GM23338 (cell line): ENCODE data around the gene PLAC8L1.

Source experiments
- CREB1 ChIP-seq: fragments of 250-450 bp; sonication (Bioruptor Pico); IDR thresholded peaks from 2 replicates; pipeline ENCODE4 v1.5.0; 2020; ENCODE audit warnings: low read depth, mild to moderate bottlenecking, moderate library complexity
- EZH2 ChIP-seq: fragments of 200-600 bp; sonication (generic); IDR thresholded peaks from one replicate; pipeline ENCODE4 v1.8.0; 2017; ENCODE audit warnings: antibody characterized with exemption, mild to moderate bottlenecking, low read depth; ENCODE audit not compliant: unreplicated experiment
- EZH2phosphoT487 ChIP-seq: fragments of 200-600 bp; sonication (generic); IDR thresholded peaks from one replicate; pipeline ENCODE4 v1.8.1; 2018; ENCODE audit warnings: antibody characterized with exemption; ENCODE audit not compliant: unreplicated experiment
- POLR2AphosphoS5 ChIP-seq: IDR thresholded peaks from 2 replicates; pipeline ENCODE4 v1.6.1; 2016; ENCODE audit warnings: antibody characterized with exemption, low read depth
- TF ChIP-seq, protein P1 (sequence below), 2 experiments: fragments of 200-600 bp in 1 of 2; sonication (generic) in 1 of 2; conservative IDR thresholded peaks; 2 replicates each; pipeline versions ENCODE4 v1.5.1 to v1.6.1; 2016 to 2017; ENCODE audit warnings: antibody characterized with exemption in 2 of 2, low read depth in 2 of 2, mild to moderate bottlenecking in 2 of 2, moderate library complexity in 1 of 2

DNA sequence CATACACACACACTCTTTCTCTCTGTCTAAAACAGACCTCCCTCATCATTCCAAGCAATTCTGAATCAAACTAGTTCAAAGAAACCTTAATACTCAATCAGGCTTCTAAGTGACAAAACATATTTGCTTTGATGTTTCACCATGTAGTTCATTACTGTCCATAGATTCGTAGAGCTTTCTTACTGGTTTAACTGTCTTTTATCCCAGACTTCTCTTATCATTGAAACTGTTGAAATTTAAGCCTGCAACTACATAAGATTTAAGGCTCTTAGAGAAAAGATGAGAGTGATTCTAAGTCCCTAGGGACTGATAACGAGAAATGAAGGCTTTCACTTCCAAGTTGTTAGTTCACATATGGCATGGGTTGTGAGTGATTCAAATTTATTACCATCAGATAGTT, 11.0 kb upstream of the PLAC8L1 start:
- TF ChIP-seq, protein P1, sequence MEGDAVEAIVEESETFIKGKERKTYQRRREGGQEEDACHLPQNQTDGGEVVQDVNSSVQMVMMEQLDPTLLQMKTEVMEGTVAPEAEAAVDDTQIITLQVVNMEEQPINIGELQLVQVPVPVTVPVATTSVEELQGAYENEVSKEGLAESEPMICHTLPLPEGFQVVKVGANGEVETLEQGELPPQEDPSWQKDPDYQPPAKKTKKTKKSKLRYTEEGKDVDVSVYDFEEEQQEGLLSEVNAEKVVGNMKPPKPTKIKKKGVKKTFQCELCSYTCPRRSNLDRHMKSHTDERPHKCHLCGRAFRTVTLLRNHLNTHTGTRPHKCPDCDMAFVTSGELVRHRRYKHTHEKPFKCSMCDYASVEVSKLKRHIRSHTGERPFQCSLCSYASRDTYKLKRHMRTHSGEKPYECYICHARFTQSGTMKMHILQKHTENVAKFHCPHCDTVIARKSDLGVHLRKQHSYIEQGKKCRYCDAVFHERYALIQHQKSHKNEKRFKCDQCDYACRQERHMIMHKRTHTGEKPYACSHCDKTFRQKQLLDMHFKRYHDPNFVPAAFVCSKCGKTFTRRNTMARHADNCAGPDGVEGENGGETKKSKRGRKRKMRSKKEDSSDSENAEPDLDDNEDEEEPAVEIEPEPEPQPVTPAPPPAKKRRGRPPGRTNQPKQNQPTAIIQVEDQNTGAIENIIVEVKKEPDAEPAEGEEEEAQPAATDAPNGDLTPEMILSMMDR (conservative IDR thresholded peaks at IDR 0.05; ENCODE audit: low read depth in 2 of 2) = no peak
- no peak for TF ChIP-seq EZH2phosphoT487
- TF ChIP-seq POLR2AphosphoS5 = no peak
- TF ChIP-seq EZH2 = no peak
- TF ChIP-seq CREB1 (CRISPR knock-in tag) = no peak
